GM12873 (cell line): ENCODE data around the gene ST8SIA6.

Experiments
- TF ChIP-seq, protein P1 (sequence below): IDR thresholded peaks from 2 replicates; pipeline ENCODE4 v1.5.1; 2012; ENCODE audit warnings: low read depth, mild to moderate bottlenecking, moderate library complexity, low read length, control low read depth; ENCODE audit not compliant: insufficient read depth; ENCODE audit errors: missing control alignments

Gene ST8SIA6

GRCh38 chr10:17443707-17444387, 10.5 kb downstream of the ST8SIA6 start:
- TF ChIP-seq, protein P1, sequence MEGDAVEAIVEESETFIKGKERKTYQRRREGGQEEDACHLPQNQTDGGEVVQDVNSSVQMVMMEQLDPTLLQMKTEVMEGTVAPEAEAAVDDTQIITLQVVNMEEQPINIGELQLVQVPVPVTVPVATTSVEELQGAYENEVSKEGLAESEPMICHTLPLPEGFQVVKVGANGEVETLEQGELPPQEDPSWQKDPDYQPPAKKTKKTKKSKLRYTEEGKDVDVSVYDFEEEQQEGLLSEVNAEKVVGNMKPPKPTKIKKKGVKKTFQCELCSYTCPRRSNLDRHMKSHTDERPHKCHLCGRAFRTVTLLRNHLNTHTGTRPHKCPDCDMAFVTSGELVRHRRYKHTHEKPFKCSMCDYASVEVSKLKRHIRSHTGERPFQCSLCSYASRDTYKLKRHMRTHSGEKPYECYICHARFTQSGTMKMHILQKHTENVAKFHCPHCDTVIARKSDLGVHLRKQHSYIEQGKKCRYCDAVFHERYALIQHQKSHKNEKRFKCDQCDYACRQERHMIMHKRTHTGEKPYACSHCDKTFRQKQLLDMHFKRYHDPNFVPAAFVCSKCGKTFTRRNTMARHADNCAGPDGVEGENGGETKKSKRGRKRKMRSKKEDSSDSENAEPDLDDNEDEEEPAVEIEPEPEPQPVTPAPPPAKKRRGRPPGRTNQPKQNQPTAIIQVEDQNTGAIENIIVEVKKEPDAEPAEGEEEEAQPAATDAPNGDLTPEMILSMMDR, result no peak

DNA sequence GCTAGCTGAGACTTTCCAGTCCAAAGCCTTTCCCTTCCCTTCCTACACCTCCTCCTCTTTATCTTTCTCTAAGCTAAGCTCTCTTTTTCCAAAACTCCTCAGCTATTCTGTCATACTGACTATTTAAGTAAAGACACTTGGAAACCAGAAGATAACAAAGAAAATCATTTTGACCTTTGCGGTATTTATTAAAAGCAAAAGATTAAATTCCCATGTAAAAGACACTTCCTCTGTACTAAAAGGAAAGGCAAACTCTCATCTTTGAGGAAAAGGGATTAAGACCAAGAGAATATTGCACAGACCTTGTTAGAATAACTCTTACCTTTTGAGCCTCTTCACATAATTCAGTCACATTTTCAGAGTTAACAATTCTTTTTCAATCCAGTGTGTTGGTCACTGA, 15.8 kb downstream of the ST8SIA6 start:
- TF ChIP-seq, protein P1, result no peak

DNA sequence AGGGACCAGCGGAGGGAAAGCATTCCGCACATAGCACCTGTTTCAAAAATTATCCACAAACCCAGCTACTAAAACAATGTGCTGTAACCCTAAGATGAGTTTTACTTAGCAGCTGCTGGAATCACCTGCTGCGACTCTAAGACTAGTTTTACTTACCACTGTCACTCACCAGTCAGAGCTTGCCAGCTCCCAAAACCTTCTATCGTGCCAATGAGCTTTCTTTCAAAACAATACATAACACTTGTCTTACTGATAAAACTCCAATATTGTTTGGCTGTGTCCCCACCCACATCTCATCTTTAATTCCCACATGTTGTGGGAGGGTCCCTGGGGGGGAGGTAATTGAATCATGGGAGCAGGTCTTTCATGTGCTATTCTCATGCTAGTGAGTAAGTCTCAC, 18.4 kb downstream of the ST8SIA6 start:
- TF ChIP-seq, protein P1, result no peak

- TF ChIP-seq, protein P1, result no peak
Measured at GRCh38 chr10:17435187-17435586, 19.2 kb downstream of the ST8SIA6 start.

DNA sequence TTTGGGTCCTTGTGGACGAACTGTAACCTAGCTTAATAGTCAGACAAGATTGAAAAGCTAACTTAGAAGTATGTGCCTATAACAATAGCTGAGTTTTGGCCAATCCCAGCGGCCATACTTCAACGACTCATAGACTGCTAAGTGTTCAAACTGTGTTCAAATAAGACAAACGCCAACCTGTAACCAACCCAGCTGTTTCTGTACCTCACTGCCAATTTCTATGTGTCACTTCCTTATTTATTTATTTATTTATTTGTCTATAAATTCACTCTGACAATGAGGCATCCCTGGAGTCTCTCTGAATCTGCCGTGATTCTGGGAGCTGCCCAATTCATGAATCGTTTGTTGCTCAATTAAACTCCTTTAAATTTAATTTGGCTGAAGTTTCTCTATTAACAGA, 21.7 kb downstream of the ST8SIA6 start:
- TF ChIP-seq, protein P1, result no peak

DNA sequence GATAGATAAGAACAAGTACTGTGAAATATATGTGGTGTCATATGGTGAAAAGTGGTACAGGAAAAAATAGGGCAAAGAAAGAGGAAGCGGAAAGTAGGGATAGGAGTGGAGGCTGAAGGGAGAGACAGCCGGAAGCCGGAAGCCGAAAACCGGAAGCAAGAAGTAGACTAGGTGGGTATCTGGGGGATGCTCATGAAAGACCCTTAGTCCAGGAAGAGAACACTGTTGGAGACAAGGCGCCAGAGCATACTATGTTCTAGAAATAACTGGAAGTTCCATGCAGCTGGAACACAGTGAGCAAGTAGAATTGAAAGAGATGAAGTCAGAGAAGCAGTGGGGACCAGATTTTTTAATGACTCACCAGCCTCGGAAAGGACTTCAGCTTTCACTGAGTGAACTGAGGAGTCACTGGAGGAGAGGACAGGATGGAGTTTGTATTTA, 22.5 kb downstream of the ST8SIA6 start:
- TF ChIP-seq, protein P1, result no peak

GRCh38 chr10:17430647-17431355, 23.6 kb downstream of the ST8SIA6 start:
- TF ChIP-seq, protein P1, result peak; percentile 83
